Stimulated activated CD4-positive, alpha-beta T cell treated with anti-CD3 and anti-CD28 coated beads, Interleukin-15, amount 100 ng/mL, for 24 hours (primary cell): ENCODE data around the gene TBC1D14.

Experiments used
- DNase-seq: peaks from one replicate; pipeline ENCODE4 v3.0.0-alpha.2; 2020

Gene TBC1D14

GRCh38 chr4:7046971-7047370, 137.3 kb downstream of the TBC1D14 start:
- no peak for DNase-seq

GRCh38 chr4:7048642-7049041, 139.0 kb downstream of the TBC1D14 start:
- DNase-seq, result no peak

GRCh38 chr4:7049295-7049694, 139.7 kb downstream of the TBC1D14 start:
- DNase-seq, result no peak

- DNase-seq, result no peak
Observed at GRCh38 chr4:7049739-7050138, 140.1 kb downstream of the TBC1D14 start.

- no peak for DNase-seq
Observed at GRCh38 chr4:7050481-7051143, 141.0 kb downstream of the TBC1D14 start.

GRCh38 chr4:7051144-7051495, 141.5 kb downstream of the TBC1D14 start:
- no peak for DNase-seq

GRCh38 chr4:7051905-7052304, 142.3 kb downstream of the TBC1D14 start:
- DNase-seq, result no peak

GRCh38 chr4:7052313-7052712, 142.7 kb downstream of the TBC1D14 start:
- DNase-seq, result no peak

GRCh38 chr4:7052923-7053715, 143.5 kb downstream of the TBC1D14 start:
- DNase-seq, result peak; percentile 44

GRCh38 chr4:7054106-7054880, 144.7 kb downstream of the TBC1D14 start:
- no peak for DNase-seq

- DNase-seq, result no peak
Observed at GRCh38 chr4:7055111-7055989, 145.7 kb downstream of the TBC1D14 start.

- no peak for DNase-seq
Observed at GRCh38 chr4:7055990-7056325, 146.3 kb downstream of the TBC1D14 start.

GRCh38 chr4:7058792-7059191, 149.2 kb downstream of the TBC1D14 start:
- no peak for DNase-seq

- DNase-seq, result no peak
Observed at GRCh38 chr4:7059662-7060061, 150.0 kb downstream of the TBC1D14 start.

GRCh38 chr4:7060346-7061150, 150.9 kb downstream of the TBC1D14 start:
- DNase-seq, result no peak

GRCh38 chr4:7061815-7062214, 152.2 kb downstream of the TBC1D14 start:
- no peak for DNase-seq

- DNase-seq, result no peak
Observed at GRCh38 chr4:7062816-7063215, 153.2 kb downstream of the TBC1D14 start.

- DNase-seq, result no peak
Observed at GRCh38 chr4:7063362-7063761, 153.7 kb downstream of the TBC1D14 start.

GRCh38 chr4:7066006-7066405, 156.4 kb downstream of the TBC1D14 start:
- no peak for DNase-seq

GRCh38 chr4:7066493-7066892, 156.9 kb downstream of the TBC1D14 start:
- no peak for DNase-seq

- DNase-seq, result no peak
Observed at GRCh38 chr4:7067126-7067451, 157.5 kb downstream of the TBC1D14 start.
